Activated effector memory CD4-positive, alpha-beta T cell treated with Interleukin-2 at 50 U/mL for 16 hours (primary cell): ENCODE results near the gene SORD.

Experiments used
- DNase-seq: peaks from one replicate; pipeline ENCODE4 v3.0.0-alpha.2; 2020

The SORD gene

GRCh38 chr15:45118131-45118588 lies 95.2 kb downstream of the SORD start:
- DNase-seq: peak; percentile 75

GRCh38 chr15:45118996-45119395 lies 96.0 kb downstream of the SORD start:
- no peak for DNase-seq

- no peak for DNase-seq
Measured at GRCh38 chr15:45120081-45120972, 97.3 kb downstream of the SORD start.

- DNase-seq: no peak
Measured at GRCh38 chr15:45121020-45121419, 98.0 kb downstream of the SORD start.

- DNase-seq: no peak
Measured at GRCh38 chr15:45121706-45122417, 98.9 kb downstream of the SORD start.

GRCh38 chr15:45122719-45123118 lies 99.7 kb downstream of the SORD start:
- no peak for DNase-seq

GRCh38 chr15:45123397-45123796 lies 100.4 kb downstream of the SORD start:
- DNase-seq: no peak

- no peak for DNase-seq
Measured at GRCh38 chr15:45126535-45127158, 103.7 kb downstream of the SORD start.
